Activated T-helper 1 cell treated with anti-CD3 and anti-CD28 coated beads, Interleukin-12 subunit alpha, Interleukin-12 subunit beta, Interleukin-2, Interleukin-4 antibody, amounts not matched to agents 30 ng/mL and 10 ng/mL and 1 ng/mL, durations not matched to agents 14 hours and 24 hours and 36 hours (primary cell): ENCODE measurements around the gene AUTS2. TPM values are rescaled to one million over a fixed set of nuclear protein-coding genes. Genes with fewer than 3 reads are reported as not detected.

ENCODE experiments used
- DNase-seq: peaks from one replicate; pipeline ENCODE4 v3.0.0; 2021; ENCODE audit warnings: low spot score
- H3K27ac Mint-ChIP-seq: one replicate; pipeline ENCODE4 v1.8.0; 2021; ENCODE audit warnings: mild to moderate bottlenecking, mixed read lengths
- H3K27me3 Mint-ChIP-seq: one replicate; pipeline ENCODE4 v1.8.0; 2022; ENCODE audit warnings: mild to moderate bottlenecking, moderate library complexity, mixed read lengths; ENCODE audit not compliant: insufficient read depth
- H3K36me3 Mint-ChIP-seq: one replicate; pipeline ENCODE4 v1.8.0; 2021; ENCODE audit warnings: low read depth, mixed read lengths
- H3K4me1 Mint-ChIP-seq: one replicate; pipeline ENCODE4 v1.8.0; 2021; ENCODE audit warnings: low read depth, mixed read lengths
- H3K4me3 Mint-ChIP-seq: one replicate; pipeline ENCODE4 v1.8.0; 2021; ENCODE audit warnings: mild to moderate bottlenecking, moderate library complexity, mixed read lengths
- H3K9me3 Mint-ChIP-seq: one replicate; pipeline ENCODE4 v1.8.0; 2021; ENCODE audit warnings: mixed read lengths
- intact Hi-C: fragments of 100-400 bp; cut with micrococcal nuclease; formaldehyde crosslinking; loops from one replicate; pipeline ENCODE4 v1.15.1; 2024
- total RNA-seq: library from RNA; stranded (reverse); gene quantifications from 2 replicates; pipeline ENCODE4 v1.2.3, GENCODE V29; 2022

The AUTS2 gene
- total RNA-seq, 1 donor from 2014 or later = 2.7 TPM

GRCh38 chr7:70027867-70028266 lies 429.6 kb downstream of the AUTS2 start:
- intact Hi-C loops = no loop called here
- H3K36me3 Mint-ChIP-seq = no peaks in the 10 kb centered on the region
- DNase-seq = no peak
- H3K4me1 Mint-ChIP-seq = no peaks in the 10 kb centered on the region
- H3K4me3 Mint-ChIP-seq = no peak overlapping the region
- no peak overlapping the region for H3K27ac Mint-ChIP-seq
- H3K27me3 Mint-ChIP-seq = no peaks in the 10 kb centered on the region
- no peaks in the 10 kb centered on the region for H3K9me3 Mint-ChIP-seq

- no peaks in the 10 kb centered on the region for H3K36me3 Mint-ChIP-seq
- H3K27ac Mint-ChIP-seq = no peak overlapping the region
- intact Hi-C loops = no loop called here
- no peak overlapping the region for H3K4me3 Mint-ChIP-seq
- no peak for DNase-seq
- H3K27me3 Mint-ChIP-seq = no peaks in the 10 kb centered on the region
- no peaks in the 10 kb centered on the region for H3K9me3 Mint-ChIP-seq
- H3K4me1 Mint-ChIP-seq = no peaks in the 10 kb centered on the region
Observed at GRCh38 chr7:70028620-70029019, 430.3 kb downstream of the AUTS2 start.

GRCh38 chr7:70029993-70030392 lies 431.7 kb downstream of the AUTS2 start:
- DNase-seq = no peak
- Mint-ChIP-seq H3K36me3 (no peaks in the 10 kb centered on the region), H3K27ac (no peak overlapping the region), H3K4me3 (no peak overlapping the region), H3K9me3 (no peaks in the 10 kb centered on the region), H3K27me3 (no peaks in the 10 kb centered on the region), H3K4me1 (no peaks in the 10 kb centered on the region)
- intact Hi-C loops = no loop called here

GRCh38 chr7:70030745-70031144 lies 432.5 kb downstream of the AUTS2 start:
- Mint-ChIP-seq H3K9me3 (no peaks in the 10 kb centered on the region), H3K27ac (no peak overlapping the region), H3K4me1 (no peaks in the 10 kb centered on the region), H3K36me3 (no peaks in the 10 kb centered on the region), H3K4me3 (no peak overlapping the region), H3K27me3 (no peaks in the 10 kb centered on the region)
- intact Hi-C loops = no loop called here
- no peak for DNase-seq

GRCh38 chr7:70031245-70031644 lies 433.0 kb downstream of the AUTS2 start:
- no peak for DNase-seq
- intact Hi-C loops = no loop called here
- Mint-ChIP-seq H3K9me3 (no peaks in the 10 kb centered on the region), H3K4me1 (no peaks in the 10 kb centered on the region), H3K27ac (no peak overlapping the region), H3K36me3 (no peaks in the 10 kb centered on the region), H3K4me3 (no peak overlapping the region), H3K27me3 (no peaks in the 10 kb centered on the region)

GRCh38 chr7:70032649-70033048 lies 434.4 kb downstream of the AUTS2 start:
- Mint-ChIP-seq H3K9me3 (no peaks in the 10 kb centered on the region), H3K36me3 (no peaks in the 10 kb centered on the region), H3K27me3 (no peaks in the 10 kb centered on the region), H3K4me1 (no peaks in the 10 kb centered on the region), H3K4me3 (no peak overlapping the region), H3K27ac (no peak overlapping the region)
- intact Hi-C loops = no loop called here
- DNase-seq = no peak

GRCh38 chr7:70033226-70033625 lies 435.0 kb downstream of the AUTS2 start:
- Mint-ChIP-seq H3K4me3 (no peak overlapping the region), H3K27me3 (no peaks in the 10 kb centered on the region), H3K27ac (no peak overlapping the region), H3K9me3 (no peaks in the 10 kb centered on the region), H3K4me1 (no peaks in the 10 kb centered on the region), H3K36me3 (no peaks in the 10 kb centered on the region)
- intact Hi-C loops = no loop called here
- no peak for DNase-seq

GRCh38 chr7:70034999-70035398 lies 436.7 kb downstream of the AUTS2 start:
- H3K4me3 Mint-ChIP-seq = no peak overlapping the region
- H3K27ac Mint-ChIP-seq = no peak overlapping the region
- no peaks in the 10 kb centered on the region for H3K9me3 Mint-ChIP-seq
- intact Hi-C loops = no loop called here
- H3K27me3 Mint-ChIP-seq = no peaks in the 10 kb centered on the region
- no peaks in the 10 kb centered on the region for H3K4me1 Mint-ChIP-seq
- no peaks in the 10 kb centered on the region for H3K36me3 Mint-ChIP-seq
- DNase-seq = no peak

GRCh38 chr7:70035519-70035918 lies 437.2 kb downstream of the AUTS2 start:
- intact Hi-C loops = no loop called here
- no peak for DNase-seq
- Mint-ChIP-seq H3K4me1 (no peaks in the 10 kb centered on the region), H3K9me3 (no peaks in the 10 kb centered on the region), H3K27me3 (no peaks in the 10 kb centered on the region), H3K36me3 (no peaks in the 10 kb centered on the region), H3K27ac (no peak overlapping the region), H3K4me3 (no peak overlapping the region)

- Mint-ChIP-seq H3K4me1 (no peaks in the 10 kb centered on the region), H3K9me3 (no peaks in the 10 kb centered on the region), H3K36me3 (no peaks in the 10 kb centered on the region), H3K27me3 (no peaks in the 10 kb centered on the region), H3K27ac (no peak overlapping the region), H3K4me3 (no peak overlapping the region)
- intact Hi-C loops = no loop called here
- DNase-seq = no peak
Observed at GRCh38 chr7:70035955-70036354, 437.7 kb downstream of the AUTS2 start.

- Mint-ChIP-seq H3K27ac (no peak overlapping the region), H3K9me3 (no peaks in the 10 kb centered on the region), H3K4me1 (no peaks in the 10 kb centered on the region), H3K36me3 (no peaks in the 10 kb centered on the region), H3K4me3 (no peak overlapping the region), H3K27me3 (no peaks in the 10 kb centered on the region)
- intact Hi-C loops = no loop called here
- no peak for DNase-seq
Observed at GRCh38 chr7:70036695-70037094, 438.4 kb downstream of the AUTS2 start.

- Mint-ChIP-seq H3K27me3 (no peaks in the 10 kb centered on the region), H3K4me3 (no peak overlapping the region), H3K9me3 (no peaks in the 10 kb centered on the region), H3K4me1 (no peaks in the 10 kb centered on the region), H3K27ac (no peak overlapping the region), H3K36me3 (no peaks in the 10 kb centered on the region)
- intact Hi-C loops = no loop called here
- DNase-seq = no peak
Observed at GRCh38 chr7:70037171-70037933, 439.1 kb downstream of the AUTS2 start.

- intact Hi-C loops = no loop called here
Observed at GRCh38 chr7:70040051-70040450, 441.8 kb downstream of the AUTS2 start.

More at GRCh38 chr7:70040051-70040450, 441.8 kb downstream of the AUTS2 start:
- Mint-ChIP-seq H3K27ac (no peak overlapping the region), H3K36me3 (no peaks in the 10 kb centered on the region), H3K9me3 (no peaks in the 10 kb centered on the region), H3K4me3 (no peak overlapping the region), H3K27me3 (no peaks in the 10 kb centered on the region), H3K4me1 (no peaks in the 10 kb centered on the region)
- no peak for DNase-seq
